HepG2 (cell line): ENCODE results near the gene GRIFIN.

Experiments used
- CBFB ChIP-seq: sonication (generic); formaldehyde crosslinking; IDR thresholded peaks from 2 replicates; pipeline ENCODE4 v1.4.0; 2020; ENCODE audit warnings: missing genetic modification reagents
- EP300 ChIP-seq, 3 experiments: sonication (generic) in 1 of 3; formaldehyde crosslinking in 1 of 3; IDR thresholded peaks; 2 replicates each; pipeline versions ENCODE4 v1.5.1 to v1.6.1; 2011 to 2020; ENCODE audit warnings: low read depth in 2 of 3, low read length in 2 of 3, borderline replicate concordance in 1 of 3, improper control_type of control experiment in 1 of 3, mild to moderate bottlenecking in 1 of 3, missing genetic modification reagents in 1 of 3, moderate library complexity in 1 of 3
- ERF ChIP-seq: IDR thresholded peaks from 2 replicates; pipeline ENCODE4 v1.6.1; 2018; ENCODE audit warnings: missing biosample characterization, missing genetic modification reagents
- EZH2 ChIP-seq: conservative IDR thresholded peaks from 2 replicates; pipeline ENCODE4 v1.6.1; 2012; ENCODE audit warnings: mild to moderate bottlenecking, low read depth, low read length, moderate library complexity
- HNRNPH1 ChIP-seq: fragments of 200-400 bp; formaldehyde crosslinking; optimal IDR thresholded peaks from 2 replicates; pipeline ENCODE3; 2017; ENCODE audit warnings: mild to moderate bottlenecking, low read depth, low read length
- MTA3 ChIP-seq: sonication (generic); formaldehyde crosslinking; IDR thresholded peaks from 2 replicates; pipeline ENCODE4 v1.4.0; 2020; ENCODE audit warnings: missing genetic modification reagents
- PRDM4 ChIP-seq: sonication (generic); formaldehyde crosslinking; IDR thresholded peaks from 2 replicates; pipeline ENCODE4 v1.9.0; 2021; ENCODE audit warnings: missing genetic modification reagents, borderline replicate concordance
- RELA ChIP-seq: sonication (generic); formaldehyde crosslinking; IDR thresholded peaks from 2 replicates; pipeline ENCODE4 v1.4.0; 2020; ENCODE audit warnings: missing genetic modification reagents
- ZNF670 ChIP-seq: sonication (generic); formaldehyde crosslinking; IDR thresholded peaks from 2 replicates; pipeline ENCODE4 v1.8.0; 2022; ENCODE audit warnings: mild to moderate bottlenecking, missing genetic modification reagents, borderline replicate concordance
- TF ChIP-seq, protein P1 (sequence below): sonication (generic); formaldehyde crosslinking; IDR thresholded peaks from 2 replicates; pipeline ENCODE4 v1.5.0; 2020; ENCODE audit warnings: mild to moderate bottlenecking, missing genetic modification reagents, moderate library complexity

DNA sequence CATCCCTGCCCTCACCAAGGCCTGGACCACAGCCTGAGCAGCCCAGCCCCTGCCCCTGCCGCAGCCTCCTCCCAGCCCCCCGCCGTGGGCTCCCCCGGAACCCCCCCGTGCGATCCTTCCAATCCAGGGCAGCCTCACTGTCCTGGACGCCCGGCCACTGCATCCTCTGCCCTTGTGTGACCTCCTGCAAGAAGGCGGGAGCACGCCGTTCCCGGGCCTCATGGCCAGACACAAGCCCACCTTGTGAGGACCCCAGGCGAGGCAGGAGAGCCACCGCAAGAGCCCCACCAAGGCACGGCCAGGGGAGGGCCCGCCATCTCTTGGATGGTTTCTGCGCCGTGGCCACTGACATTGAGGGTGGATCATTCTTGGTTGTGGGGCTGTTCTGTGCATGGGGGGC, 35.6 kb upstream of the GRIFIN start:
- TF ChIP-seq HNRNPH1, result no peak
- no peak for TF ChIP-seq CBFB (CRISPR knock-in tag)
- TF ChIP-seq ERF, result no peak; the same call in 1 of the 2 replicates
- TF ChIP-seq MTA3, result no peak
- TF ChIP-seq ZNF670, result no peak
- no peak for TF ChIP-seq PRDM4 (CRISPR knock-in tag)
- TF ChIP-seq EP300 (IDR thresholded peaks at IDR 0.05; ENCODE audit: low read depth in 2 of 2, low read length in 2 of 2), result no peak
- TF ChIP-seq EP300 (CRISPR knock-in tag; IDR thresholded peaks at IDR 0.05; ENCODE audit: borderline replicate concordance), result no peak
- no peak for TF ChIP-seq RELA
- TF ChIP-seq EZH2, result no peak
- TF ChIP-seq, protein P1, sequence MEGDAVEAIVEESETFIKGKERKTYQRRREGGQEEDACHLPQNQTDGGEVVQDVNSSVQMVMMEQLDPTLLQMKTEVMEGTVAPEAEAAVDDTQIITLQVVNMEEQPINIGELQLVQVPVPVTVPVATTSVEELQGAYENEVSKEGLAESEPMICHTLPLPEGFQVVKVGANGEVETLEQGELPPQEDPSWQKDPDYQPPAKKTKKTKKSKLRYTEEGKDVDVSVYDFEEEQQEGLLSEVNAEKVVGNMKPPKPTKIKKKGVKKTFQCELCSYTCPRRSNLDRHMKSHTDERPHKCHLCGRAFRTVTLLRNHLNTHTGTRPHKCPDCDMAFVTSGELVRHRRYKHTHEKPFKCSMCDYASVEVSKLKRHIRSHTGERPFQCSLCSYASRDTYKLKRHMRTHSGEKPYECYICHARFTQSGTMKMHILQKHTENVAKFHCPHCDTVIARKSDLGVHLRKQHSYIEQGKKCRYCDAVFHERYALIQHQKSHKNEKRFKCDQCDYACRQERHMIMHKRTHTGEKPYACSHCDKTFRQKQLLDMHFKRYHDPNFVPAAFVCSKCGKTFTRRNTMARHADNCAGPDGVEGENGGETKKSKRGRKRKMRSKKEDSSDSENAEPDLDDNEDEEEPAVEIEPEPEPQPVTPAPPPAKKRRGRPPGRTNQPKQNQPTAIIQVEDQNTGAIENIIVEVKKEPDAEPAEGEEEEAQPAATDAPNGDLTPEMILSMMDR (CRISPR knock-in tag), result 0 out of 2 replicates have a peak, but pooled peaks have one; percentile 2
